GM21528 (cell line): ENCODE results near the gene PIGM.

Experiments
- ATAC-seq: cut with Tn5 transposase; IDR thresholded peaks from one replicate; pipeline ENCODE4 v1.9.1; 2021; ENCODE audit warnings: mild to moderate bottlenecking, moderate library complexity; ENCODE audit not compliant: unreplicated experiment, low FRiP score

The PIGM gene

DNA sequence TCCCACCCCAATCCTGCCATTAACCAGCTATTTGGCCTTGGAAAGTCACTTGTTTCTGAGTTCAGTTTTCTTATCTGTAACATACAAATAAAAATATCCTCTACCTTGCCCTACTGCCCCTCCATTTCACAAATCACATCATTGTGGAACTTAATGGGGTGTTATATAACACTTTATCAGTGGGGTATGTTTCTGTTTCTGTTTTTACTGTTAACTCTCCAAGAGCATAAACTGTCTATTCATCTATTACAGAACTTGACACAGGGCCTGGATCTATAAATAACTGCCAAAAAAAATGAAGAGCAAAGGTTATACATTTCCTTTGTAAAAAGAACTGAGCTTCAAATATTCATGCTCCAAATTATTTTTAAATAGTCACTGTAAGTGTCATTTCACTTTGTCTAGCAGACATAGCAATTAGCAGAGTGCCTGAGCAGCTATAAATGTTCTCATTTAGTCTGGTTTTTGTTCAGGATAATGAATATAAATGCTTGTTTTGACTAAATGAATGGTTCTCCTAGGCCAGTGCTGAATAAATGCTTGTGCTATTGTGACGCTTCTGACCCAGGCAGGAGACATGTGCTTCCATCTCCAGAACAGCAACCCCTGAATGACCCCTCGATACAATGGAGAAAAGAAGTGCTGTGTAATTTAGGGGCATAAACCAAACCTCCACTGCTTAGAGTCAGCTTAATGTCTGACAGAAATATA is 7.4 kb downstream of the PIGM start:
- ATAC-seq = no peak

DNA sequence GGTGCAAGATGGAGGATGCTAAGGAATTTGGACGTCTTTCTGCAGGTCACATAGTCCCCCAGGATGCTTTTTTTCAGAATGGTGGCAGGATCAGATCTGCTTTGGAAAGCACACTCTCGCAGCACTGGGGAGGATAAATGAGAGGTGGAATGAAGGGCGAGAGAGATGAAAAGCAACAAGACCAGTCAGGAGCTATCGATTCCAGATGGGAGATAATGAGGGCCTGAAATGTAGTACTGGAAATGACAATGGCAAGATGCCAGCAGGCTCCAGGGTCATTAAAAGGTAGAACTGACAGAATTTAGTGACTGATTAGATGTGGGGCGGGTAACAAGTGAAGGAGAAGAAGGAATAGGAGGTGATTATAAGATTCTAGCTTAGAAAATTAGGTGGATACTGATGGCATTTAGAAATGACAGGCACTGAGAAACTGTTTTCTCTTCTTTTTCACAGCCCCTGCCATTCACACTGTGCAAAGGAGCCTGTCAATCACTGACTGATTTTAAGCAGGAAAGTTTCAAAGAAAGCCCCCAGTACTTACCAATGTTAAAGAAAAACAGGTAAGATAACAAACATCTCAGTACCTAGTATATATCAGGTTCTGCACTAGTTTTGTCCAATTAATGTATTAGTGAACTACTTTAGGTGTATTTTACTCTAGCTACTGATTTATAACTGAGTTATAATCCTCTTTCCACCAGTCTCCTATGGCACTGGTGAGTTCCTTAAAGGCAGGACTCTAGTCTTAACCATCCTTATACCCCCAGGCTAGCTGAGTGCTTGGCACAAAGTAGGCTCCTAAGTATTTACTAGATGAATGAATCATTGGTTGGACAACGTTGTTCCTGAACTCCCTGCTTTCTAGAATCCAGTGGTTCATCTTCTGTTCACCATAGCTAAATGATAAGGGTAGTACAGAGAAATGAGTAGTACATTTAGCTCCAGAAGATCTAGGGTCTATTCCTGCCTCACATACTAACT is 9.2 kb downstream of the PIGM start:
- ATAC-seq = no peak

DNA sequence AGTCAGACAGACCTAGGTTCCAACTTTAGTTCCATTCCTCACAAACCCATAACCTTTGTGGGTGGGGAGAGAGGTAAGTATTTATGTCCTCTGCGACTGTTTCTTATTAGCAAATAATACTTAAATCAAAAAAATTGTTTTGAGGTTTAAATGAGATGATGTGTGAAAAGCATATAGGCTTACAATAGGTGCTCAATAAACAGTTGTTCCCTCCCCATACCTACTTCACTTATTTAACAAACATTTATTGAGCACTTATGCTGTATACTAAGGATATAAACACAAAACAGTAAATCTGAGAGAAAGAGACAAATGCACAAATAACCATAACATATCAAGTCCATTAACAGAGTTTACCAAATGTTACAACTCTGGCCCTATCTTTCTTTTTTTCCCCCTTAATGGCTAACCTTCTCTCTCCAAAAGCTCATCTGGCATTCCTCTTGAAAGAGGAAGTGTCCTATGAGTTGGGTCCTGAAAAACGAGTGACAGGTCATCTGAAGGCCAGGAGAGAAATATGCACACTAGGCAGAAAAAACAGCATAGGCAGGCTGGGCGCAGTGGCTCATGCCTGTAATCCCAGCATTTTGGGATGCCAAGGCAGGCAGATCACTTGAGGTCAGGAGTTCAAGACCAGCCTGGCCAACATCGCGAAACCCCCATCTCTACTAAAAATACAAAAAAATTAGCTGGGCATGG is 10.3 kb downstream of the PIGM start:
- ATAC-seq = no peak

DNA sequence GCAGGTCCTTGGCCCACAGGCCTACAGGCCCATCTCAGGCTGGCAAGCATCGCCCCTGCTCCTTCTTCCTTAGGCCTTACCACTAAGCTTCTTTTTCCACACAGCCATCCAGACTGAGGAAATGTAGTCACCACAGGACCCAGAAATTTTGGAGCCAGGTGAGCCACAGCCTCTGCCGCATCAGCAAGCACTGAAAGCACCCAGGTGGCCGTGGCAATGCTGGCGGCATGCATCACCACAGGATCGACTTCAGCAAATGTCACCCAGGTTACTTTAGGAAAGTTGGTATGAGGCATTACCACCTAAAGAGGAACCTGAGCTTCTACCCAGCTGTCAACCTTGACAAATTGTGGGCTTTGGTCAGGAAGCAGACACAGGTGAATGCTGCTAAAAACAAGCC is 11.6 kb downstream of the PIGM start:
- no peak for ATAC-seq

DNA sequence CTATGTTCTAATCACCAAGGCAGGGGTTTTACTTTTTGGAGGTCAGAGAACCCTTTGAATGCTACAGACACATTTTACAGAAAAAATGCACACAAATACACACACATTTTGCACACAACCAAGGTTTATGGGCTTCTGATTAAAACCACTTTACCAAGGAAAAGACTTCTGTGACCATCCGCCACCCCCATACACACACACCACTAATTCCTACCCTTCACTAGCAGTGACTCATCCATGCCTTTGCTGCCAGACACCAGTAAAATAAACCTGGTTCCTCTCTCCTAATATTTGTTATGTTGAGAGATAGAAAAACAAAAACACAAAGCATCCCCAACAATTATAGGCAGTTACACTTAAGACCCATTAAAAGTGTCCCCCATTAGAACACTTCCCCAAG is 12.9 kb downstream of the PIGM start:
- no peak for ATAC-seq

DNA sequence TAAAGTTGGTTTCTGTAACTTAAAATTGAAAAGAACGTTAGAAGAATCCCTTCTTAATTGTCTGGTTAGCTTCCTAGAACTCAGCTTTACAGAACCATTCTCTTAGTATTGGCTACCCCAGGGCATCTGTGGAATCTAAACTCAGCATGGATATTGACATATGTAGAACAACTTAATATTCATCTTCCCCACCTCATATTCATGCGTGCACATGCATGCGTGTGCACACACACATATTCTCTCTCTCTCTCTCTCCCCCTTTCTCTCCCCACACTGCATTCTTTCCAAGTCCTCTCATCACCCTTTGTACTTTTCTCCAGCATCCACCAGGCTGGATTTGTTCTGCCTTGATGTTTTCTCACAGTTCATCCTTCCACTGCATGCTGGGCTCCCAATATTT is 13.4 kb downstream of the PIGM start:
- ATAC-seq = no peak

DNA sequence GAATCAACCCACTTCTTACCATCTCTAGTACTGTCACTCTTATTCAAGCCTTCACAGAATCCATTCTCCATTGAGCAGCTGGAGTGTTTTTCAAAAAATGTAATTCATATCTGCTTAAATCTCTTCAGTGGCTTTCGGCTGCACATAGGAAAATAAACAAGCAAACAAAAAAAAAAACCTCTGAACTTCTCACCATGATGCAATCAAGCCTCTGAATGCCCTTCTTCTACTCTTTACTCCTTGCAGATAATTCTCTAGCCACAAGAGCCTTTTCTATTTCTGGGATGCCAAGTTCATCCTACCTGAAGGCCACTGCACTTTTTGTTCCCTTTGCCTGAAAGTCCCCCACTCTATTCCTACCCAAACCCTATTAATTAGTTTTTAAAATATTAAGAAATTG is 14.2 kb downstream of the PIGM start:
- no peak for ATAC-seq

DNA sequence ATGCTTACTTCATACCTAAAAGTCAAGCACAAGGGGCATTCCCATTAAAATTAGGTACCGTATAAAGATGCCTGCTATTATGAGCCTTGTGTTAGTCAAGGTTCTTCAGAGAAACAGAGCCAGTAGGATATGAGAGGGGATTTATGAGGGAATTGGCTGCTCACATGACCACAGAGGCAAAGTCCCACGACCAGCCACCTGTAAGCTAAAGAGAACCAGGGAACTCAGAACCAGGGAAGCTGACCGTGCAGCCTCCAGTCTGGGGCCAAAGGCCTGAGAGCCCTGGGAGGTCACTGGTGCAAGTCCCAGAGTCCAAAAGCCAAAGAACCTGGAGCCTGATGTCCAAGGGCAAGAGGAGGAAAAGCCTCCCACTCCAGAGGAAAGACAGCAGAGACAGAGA is 20.0 kb downstream of the PIGM start:
- no peak for ATAC-seq

DNA sequence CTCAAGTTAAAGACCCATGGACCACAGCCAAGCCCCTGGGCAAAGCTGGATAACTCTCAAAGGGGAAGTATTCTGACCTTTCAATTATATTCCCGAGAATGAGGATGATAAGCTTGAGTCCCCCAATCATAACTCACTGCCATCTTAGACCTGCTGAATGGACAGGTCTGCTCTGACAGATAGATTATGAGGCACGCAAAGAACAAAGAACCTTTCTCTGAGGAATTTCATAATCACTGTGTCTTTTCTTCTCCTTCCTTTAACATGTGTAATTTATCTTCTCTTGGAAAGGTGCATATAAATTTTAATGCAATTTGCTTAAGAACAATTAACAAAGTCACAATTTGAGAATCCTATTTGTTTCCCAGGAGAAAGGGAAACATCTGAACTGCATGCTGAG is 22.0 kb downstream of the PIGM start:
- ATAC-seq = no peak

DNA sequence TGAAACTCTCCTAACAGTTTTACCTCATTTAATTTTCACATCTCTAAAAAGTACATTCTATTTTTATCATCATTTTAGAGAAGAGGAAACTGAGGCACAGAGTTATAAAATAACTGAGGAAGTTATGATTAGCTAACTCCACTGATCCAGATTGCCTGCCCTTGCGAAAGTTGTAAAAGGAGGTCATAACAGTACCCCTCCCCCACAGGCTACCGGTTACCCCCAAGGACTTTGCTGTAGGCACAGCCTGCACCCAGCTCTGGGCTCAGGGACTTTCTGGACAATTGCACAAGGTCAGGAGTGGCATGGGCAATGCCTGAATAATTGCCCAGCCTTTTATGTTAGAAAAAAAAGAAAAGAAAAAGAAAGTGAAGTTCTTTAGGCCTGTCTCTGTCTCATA is 22.7 kb downstream of the PIGM start:
- ATAC-seq = no peak

DNA sequence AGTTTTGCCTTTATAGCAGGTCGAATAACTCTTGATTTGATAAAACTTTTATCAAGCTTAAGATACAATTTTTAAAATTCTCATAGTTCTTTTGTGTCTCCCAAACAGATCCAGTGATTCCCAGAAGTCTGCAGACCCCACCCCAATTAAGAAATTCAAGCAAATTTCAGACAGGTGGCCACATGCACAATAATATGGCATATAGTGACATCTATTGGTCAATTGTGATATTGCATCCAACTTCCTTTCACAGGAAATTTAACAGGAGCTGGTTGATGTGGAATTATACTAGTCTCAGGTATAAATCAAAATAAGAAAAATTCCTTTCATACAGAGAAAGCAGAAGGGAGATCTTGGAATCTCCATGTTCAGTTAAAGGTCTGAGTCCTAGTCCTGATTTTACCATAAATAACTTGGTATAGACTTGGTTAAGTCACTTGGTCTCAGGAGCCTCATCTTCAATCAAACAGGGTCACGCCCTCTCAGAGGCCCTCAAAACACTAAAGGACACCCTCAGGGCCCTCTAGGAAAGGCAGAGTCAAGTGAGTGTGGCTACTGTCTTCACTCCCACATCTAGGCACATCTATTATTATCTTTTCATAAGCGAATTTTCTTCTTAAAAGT is 24.1 kb downstream of the PIGM start:
- no peak for ATAC-seq

DNA sequence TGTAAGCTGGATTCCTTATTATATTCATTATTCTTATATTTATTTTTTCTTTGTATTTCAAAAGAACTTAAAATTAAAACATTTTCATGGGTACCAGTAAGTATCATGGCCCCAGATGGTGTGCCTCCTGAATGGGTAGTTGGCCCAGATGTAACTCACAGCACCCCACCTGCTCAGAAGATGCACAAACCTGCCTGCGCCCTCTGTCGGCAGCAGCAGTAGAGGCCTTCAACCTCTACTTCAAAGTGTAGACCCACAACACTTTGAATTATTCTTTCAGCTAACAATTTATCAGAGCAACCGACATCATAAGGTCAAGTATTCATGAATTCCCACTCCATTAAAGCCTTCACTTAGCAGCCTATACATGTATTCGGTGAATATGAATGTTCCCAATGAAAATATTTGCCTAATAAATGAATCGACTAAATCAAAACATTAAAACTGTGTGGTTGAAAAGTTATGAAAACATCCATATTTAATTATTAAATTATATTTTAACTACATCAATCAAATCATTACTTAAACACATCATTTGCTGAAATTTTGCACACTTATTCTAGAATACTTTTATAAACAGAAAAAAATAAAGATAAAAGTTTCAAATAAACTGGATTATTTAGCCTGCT is 25.4 kb downstream of the PIGM start:
- no peak for ATAC-seq

DNA sequence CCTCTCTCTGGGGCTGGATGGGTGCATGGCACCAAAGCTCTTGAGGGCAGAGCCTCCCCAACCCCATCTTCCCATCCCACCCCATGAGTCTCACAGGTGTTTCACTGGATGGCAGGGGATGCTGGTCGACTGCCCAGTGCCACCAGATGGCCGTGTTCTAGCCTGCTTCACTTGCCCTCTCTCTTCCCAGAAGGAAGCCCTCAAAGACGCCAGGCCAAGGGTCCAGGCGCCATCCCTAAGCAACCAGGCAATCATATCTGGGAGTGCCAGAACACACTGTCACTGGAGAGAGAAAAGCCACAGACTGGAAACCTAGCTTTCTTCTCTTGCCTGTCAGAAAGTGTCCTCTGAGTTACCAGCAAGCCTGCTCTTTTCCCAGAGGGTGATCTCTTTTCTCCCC is 26.7 kb downstream of the PIGM start:
- no peak for ATAC-seq

DNA sequence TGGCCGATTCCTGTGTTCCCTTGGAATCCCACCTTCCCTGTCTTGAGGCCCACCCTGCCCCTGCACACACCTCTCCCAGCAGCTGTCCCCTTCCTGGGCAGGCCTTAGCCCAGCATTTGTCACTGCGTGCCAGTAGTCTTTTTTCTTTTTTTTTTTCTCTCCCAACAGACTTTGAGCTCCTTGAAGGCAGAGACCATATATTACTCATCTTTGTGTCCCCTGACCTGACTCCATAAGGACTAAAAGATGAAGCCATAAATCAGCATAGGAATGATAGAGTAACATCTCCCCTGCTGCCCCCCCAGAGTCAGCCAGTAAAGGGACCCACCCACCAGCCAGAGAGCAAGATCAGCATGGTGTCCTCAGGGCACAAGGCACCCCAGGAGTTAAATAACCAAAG is 27.4 kb downstream of the PIGM start:
- ATAC-seq = no peak

DNA sequence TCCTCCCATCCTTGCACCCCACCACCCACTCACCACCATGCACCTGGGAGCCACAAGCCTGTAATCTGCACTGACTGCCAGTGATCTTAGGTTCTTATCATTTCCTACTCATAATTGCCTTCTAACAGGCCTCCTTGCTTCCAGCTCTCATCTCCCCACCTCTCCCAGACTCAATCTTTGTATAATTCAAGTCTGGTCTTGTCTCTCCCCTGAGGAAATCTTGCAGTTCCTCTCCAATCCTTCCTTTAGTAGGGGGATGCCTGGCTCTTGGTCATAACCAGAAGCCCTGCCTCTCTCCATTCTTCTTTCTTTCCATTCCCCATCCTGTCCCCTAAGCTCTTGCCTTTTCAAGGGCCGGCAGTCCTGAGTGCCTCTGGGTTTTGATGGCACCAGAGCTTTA is 27.8 kb downstream of the PIGM start:
- no peak for ATAC-seq

DNA sequence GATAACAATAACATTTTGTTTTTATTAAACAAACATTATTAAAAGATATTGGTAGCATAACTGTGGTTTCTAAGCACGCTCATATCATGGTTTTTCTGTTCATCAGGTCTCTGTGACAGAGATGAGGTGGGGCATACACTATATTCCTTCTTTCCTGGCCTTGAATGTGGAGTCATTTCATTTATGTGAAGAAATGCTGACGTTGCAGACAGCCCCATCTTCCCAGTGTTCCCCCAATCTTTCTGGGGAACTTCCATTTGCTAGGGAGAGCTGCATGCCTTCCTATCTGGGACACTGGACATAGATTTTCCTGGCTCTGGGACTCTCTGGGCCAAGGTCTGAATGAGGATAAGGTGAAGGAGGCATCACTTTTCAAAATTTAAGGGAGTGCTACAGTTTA is 30.4 kb downstream of the PIGM start:
- ATAC-seq = no peak

DNA sequence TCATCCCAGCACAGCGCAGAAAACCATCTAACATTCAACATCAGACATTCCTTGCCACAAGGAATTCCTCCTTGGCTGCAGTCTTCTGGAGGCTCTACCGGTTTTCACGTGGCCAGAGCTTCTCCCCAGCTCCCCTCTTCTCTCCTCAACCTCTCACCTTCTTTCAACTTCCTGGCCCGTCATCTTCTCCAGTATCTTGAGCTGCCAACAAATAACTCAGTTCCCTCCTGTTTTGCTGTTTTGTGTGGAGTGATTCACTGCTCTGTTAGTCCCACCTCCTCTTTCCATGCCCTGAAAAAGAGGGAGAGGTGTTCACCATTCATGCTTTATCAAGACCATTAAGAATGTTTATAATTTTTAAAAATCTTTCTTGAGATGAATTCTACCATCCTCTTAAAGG is 32.6 kb downstream of the PIGM start:
- no peak for ATAC-seq

DNA sequence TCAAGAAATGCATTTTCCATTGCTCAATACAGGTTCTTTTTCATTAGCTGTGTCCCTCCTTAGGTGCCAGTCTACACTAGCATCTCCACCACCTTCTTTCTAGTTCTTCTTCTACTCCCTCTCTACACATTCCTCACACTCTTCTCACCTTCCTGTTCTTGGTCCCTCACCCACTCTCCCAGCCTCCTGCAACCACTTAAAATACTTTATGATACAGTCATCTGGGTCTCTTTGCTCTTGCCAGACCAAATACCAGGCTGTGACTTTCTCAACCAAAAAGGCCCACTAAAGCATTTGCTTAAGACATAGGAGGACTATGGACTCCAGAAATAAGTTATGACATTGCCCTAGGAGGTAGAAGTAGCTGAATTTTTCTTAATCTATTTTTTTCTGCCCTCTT is 35.1 kb downstream of the PIGM start:
- no peak for ATAC-seq

DNA sequence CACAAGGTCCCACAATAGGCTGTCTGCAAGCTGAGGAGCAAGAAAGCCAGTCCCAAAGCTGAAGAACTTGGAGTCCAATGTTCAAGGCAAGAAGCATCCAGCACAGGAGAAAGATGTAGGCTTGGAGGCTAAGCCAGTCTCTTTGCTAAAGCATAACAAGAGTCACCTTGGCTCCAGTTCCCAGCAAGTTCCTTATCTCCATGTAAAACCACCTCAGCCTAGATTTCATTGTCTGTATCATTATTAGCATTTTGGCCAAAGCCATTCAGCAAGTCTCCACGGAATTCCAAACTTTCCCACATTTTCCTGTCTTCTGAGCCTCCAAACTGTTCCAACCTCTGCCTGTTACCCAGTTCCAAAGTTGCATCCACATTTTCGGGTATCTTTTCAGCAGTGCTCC is 36.9 kb downstream of the PIGM start:
- no peak for ATAC-seq

DNA sequence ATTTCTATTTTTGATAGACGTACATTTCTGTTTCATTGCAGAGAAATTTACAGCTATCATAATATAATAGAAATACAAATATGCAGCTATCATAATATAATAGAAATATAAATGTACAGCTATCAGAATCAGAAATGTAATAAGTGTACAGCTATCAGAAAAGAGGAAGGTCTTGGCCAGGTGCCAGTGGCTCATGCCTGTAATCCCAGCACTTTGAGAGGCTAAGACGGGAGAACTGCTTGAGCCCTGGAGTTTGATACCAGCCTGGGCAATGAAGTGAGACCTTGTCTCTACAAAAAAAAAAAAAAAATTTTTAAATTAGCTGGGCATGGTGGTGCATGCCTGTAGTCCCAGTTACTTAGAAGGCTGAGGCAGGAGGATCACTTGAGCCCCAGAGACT is 37.9 kb downstream of the PIGM start:
- no peak for ATAC-seq
